ENCODE data around the gene CCDC8.
"Not testable (repeated sequence)": the region's sequence is repeated elsewhere in the genome, so short reads cannot be mapped to it uniquely, and the experiment has no call there.

The CCDC8 gene

DNA sequence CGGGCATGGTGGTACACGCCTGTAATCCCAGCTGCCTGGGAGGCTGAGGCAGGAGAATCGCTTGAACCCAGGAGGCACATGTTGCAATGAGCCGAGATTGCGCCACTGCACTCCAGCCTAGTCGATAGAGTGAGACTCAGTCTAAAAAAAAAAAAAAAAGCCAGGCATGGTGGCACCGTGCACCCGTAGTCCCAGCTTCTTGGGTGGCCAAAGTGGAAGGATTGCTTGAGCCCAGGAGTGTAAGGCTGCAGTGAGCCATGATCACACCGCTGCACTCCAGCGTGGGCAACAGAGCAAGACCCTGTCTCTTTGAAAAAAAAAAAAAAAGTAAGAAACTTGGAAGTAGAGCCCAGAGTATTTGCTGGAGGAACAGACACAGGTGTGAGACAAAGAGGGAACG lies 27.7 kb downstream of the CCDC8 start:
- no peak overlapping the region for H3K4me3 ChIP-seq (ENCODE audit: low read length)
- H3K36me3 ChIP-seq (ENCODE audit: control insufficient read depth, insufficient read depth, low read length), result peaks cover 5% of the 10 kb centered on the region
- H3K27me3 ChIP-seq (ENCODE audit: control insufficient read depth, insufficient read depth, low read length), result no peaks in the 10 kb centered on the region
- no peaks in the 10 kb centered on the region for H3K4me1 ChIP-seq (ENCODE audit: control insufficient read depth, insufficient read depth, low read length)
- H3K9ac ChIP-seq (ENCODE audit: low read length), result no peak overlapping the region
- H3K9me3 ChIP-seq (ENCODE audit: control insufficient read depth, low read length), result no peaks in the 10 kb centered on the region

DNA sequence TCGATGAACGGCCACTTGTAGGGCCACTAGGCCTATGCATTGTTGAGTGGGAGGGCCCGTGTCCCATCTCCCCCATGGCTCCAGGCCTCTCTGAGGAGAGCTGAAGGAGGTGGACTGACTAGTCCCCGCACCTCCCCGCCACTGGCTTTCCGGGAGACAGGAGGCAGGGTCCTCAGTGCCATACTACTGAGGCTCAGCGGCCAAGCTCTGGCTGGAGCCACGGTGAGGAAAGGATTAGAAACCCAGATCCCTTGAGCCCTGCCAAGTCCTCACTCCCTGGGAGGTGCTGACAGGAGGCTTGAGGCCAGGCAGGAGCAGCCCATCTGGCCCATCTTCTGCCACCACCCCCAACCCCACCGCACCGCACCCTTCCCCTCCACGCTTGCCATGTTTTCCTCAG lies 29.0 kb downstream of the CCDC8 start:
- H3K4me1 ChIP-seq (ENCODE audit: control insufficient read depth, insufficient read depth, low read length), result no peaks in the 10 kb centered on the region
- H3K36me3 ChIP-seq (ENCODE audit: control insufficient read depth, insufficient read depth, low read length), result peaks cover 3% of the 10 kb centered on the region
- no peaks in the 10 kb centered on the region for H3K9me3 ChIP-seq (ENCODE audit: control insufficient read depth, low read length)
- no peak overlapping the region for H3K4me3 ChIP-seq (ENCODE audit: low read length)
- H3K9ac ChIP-seq (ENCODE audit: low read length), result no peak overlapping the region
- H3K27me3 ChIP-seq (ENCODE audit: control insufficient read depth, insufficient read depth, low read length), result no peaks in the 10 kb centered on the region

GRCh38 chr19:46383846-46384245 lies 29.5 kb downstream of the CCDC8 start:
- Histone ChIP-seq H3K4me3 (ENCODE audit: low read length) (no peak overlapping the region), H3K9me3 (ENCODE audit: control insufficient read depth, low read length) (no peaks in the 10 kb centered on the region), H3K4me1 (ENCODE audit: control insufficient read depth, insufficient read depth, low read length) (no peaks in the 10 kb centered on the region), H3K36me3 (ENCODE audit: control insufficient read depth, insufficient read depth, low read length) (no peaks in the 10 kb centered on the region), H3K9ac (ENCODE audit: low read length) (no peak overlapping the region), H3K27me3 (ENCODE audit: control insufficient read depth, insufficient read depth, low read length) (no peaks in the 10 kb centered on the region)

GRCh38 chr19:46383171-46383815 lies 30.1 kb downstream of the CCDC8 start:
- no peak overlapping the region for H3K9ac ChIP-seq (ENCODE audit: low read length)
- H3K36me3 ChIP-seq (ENCODE audit: control insufficient read depth, insufficient read depth, low read length), result no peaks in the 10 kb centered on the region
- no peaks in the 10 kb centered on the region for H3K4me1 ChIP-seq (ENCODE audit: control insufficient read depth, insufficient read depth, low read length)
- H3K27me3 ChIP-seq (ENCODE audit: control insufficient read depth, insufficient read depth, low read length), result no peaks in the 10 kb centered on the region
- H3K9me3 ChIP-seq (ENCODE audit: control insufficient read depth, low read length), result no peaks in the 10 kb centered on the region
- H3K4me3 ChIP-seq (ENCODE audit: low read length), result no peak overlapping the region

GRCh38 chr19:46381756-46382345 lies 31.5 kb downstream of the CCDC8 start:
- Histone ChIP-seq H3K36me3 (ENCODE audit: control insufficient read depth, insufficient read depth, low read length) (peaks cover 6% of the 10 kb centered on the region), H3K9ac (ENCODE audit: low read length) (no peak overlapping the region), H3K9me3 (ENCODE audit: control insufficient read depth, low read length) (no peaks in the 10 kb centered on the region), H3K4me1 (ENCODE audit: control insufficient read depth, insufficient read depth, low read length) (no peaks in the 10 kb centered on the region), H3K4me3 (ENCODE audit: low read length) (no peak overlapping the region), H3K27me3 (ENCODE audit: control insufficient read depth, insufficient read depth, low read length) (no peaks in the 10 kb centered on the region)

GRCh38 chr19:46381346-46381745 lies 32.0 kb downstream of the CCDC8 start:
- Histone ChIP-seq H3K4me3 (ENCODE audit: low read length) (no peak overlapping the region), H3K4me1 (ENCODE audit: control insufficient read depth, insufficient read depth, low read length) (no peaks in the 10 kb centered on the region), H3K9me3 (ENCODE audit: control insufficient read depth, low read length) (no peaks in the 10 kb centered on the region), H3K27me3 (ENCODE audit: control insufficient read depth, insufficient read depth, low read length) (no peaks in the 10 kb centered on the region), H3K9ac (ENCODE audit: low read length) (no peak overlapping the region), H3K36me3 (ENCODE audit: control insufficient read depth, insufficient read depth, low read length) (peaks cover 6% of the 10 kb centered on the region)

DNA sequence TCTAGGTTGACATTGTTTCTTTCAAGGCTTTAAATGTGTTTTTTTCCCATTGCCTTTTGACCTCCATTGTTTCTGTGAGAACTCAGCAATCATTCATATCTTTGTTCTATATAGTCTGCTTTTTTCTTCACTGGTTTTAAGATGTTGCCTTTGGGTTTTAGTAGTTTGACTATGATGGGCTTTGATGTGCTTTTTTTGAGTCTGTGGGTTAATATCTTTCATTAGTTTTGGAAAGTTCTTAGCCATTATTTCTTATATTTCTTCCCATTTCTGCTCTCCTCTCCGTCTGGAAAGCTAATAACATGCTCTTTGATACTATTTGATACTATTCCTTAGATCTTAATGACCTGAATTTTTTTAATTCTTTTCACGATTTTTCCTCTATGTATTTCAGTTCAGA lies 32.7 kb downstream of the CCDC8 start:
- Histone ChIP-seq H3K9me3 (ENCODE audit: control insufficient read depth, low read length) (no peaks in the 10 kb centered on the region), H3K9ac (ENCODE audit: low read length) (no peak overlapping the region), H3K27me3 (ENCODE audit: control insufficient read depth, insufficient read depth, low read length) (no peaks in the 10 kb centered on the region), H3K36me3 (ENCODE audit: control insufficient read depth, insufficient read depth, low read length) (peaks cover 6% of the 10 kb centered on the region), H3K4me3 (ENCODE audit: low read length) (no peak overlapping the region), H3K4me1 (ENCODE audit: control insufficient read depth, insufficient read depth, low read length) (no peaks in the 10 kb centered on the region)

- Histone ChIP-seq H3K4me3 (ENCODE audit: low read length) (no peak overlapping the region), H3K27me3 (ENCODE audit: control insufficient read depth, insufficient read depth, low read length) (no peaks in the 10 kb centered on the region), H3K9me3 (ENCODE audit: control insufficient read depth, low read length) (no peaks in the 10 kb centered on the region), H3K4me1 (ENCODE audit: control insufficient read depth, insufficient read depth, low read length) (peaks cover 14% of the 10 kb centered on the region), H3K36me3 (ENCODE audit: control insufficient read depth, insufficient read depth, low read length) (peaks cover 6% of the 10 kb centered on the region), H3K9ac (ENCODE audit: low read length) (no peak overlapping the region)
These were observed 35.1 kb downstream of the CCDC8 start for GRCh38 chr19:46378268-46378667.

DNA sequence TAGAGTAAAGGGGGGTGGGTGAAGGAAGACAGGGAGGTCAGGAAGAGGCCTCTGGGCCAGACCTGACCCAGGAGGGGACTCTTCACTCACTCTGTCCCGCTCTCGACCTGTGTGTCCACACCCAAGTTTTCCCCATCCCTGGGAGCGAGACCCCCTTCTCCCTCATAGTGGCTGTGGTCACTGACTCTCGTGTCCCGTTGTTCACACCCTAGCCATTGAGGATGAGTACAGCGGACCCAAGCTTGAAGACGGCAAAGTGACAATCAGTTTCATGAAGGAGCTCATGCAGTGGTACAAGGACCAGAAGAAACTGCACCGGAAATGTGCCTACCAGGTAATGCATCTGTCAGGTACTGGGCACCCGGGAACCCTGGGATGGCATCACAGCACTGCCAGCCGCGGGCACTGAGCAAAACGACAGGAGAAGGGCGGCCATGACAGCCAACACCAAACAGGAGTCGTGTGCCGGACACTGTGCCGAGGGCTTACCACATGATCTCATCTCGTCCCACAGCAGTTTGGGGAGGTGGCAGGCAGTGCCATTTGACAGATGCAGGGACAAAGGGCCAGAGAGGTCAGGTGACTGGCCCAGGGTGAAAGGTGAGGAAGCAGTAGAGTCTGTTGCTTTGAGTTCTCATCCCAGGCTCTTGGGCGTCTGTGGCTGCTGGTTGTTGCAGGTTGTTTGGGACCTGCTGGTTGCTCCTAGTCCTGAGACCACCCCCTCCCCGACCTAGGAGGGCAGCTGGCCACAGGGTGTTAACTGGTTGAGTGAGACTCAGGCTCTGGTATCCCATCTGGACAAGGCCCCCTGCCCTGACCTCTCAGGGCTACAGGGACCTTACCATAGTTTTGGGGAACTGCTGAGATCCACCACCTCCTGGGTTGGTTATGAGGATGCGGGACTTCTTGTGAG lies 36.9 kb downstream of the CCDC8 start:
- Histone ChIP-seq H3K36me3 (ENCODE audit: control insufficient read depth, insufficient read depth, low read length) (peaks cover 6% of the 10 kb centered on the region), H3K9me3 (ENCODE audit: control insufficient read depth, low read length) (no peaks in the 10 kb centered on the region), H3K27me3 (ENCODE audit: control insufficient read depth, insufficient read depth, low read length) (no peaks in the 10 kb centered on the region), H3K4me1 (ENCODE audit: control insufficient read depth, insufficient read depth, low read length) (peaks cover 27% of the 10 kb centered on the region), H3K9ac (ENCODE audit: low read length) (no peak overlapping the region), H3K4me3 (ENCODE audit: low read length) (no peak overlapping the region)

DNA sequence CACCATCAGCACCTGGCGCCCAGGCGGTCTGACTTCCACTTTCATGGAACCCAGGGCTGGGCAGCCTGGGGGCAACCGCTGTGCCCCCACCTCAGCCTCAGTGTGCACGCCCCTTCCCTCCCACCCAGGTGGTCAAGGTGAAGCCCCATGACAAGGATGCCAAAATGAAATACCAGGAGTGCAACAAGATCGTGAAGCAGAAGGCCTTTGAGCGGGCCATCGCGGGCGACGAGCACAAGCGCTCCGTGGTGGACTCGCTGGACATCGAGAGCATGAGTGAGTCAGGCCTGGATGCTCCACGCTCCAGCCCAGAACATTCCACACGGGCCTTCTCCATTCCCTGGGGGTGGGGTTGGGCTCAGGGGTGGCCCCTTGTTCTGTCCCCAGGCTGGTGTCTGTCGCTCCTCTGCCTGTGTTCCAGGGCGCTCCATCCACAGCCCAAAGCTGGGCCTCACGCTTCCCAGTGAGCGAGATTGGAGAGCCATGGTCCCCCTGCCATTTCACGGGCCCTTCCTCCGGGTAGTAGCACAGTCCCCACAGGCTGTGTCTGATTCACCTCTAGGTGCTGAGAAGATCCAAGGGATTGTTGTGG lies 37.8 kb downstream of the CCDC8 start:
- not testable (repeated sequence) for H3K36me3 ChIP-seq (ENCODE audit: control insufficient read depth, insufficient read depth, low read length); H3K27me3 ChIP-seq (ENCODE audit: control insufficient read depth, insufficient read depth, low read length); H3K9ac ChIP-seq (ENCODE audit: low read length); H3K4me3 ChIP-seq (ENCODE audit: low read length); H3K9me3 ChIP-seq (ENCODE audit: control insufficient read depth, low read length)
- peaks cover 31% of the 10 kb centered on the region for H3K4me1 ChIP-seq (ENCODE audit: control insufficient read depth, insufficient read depth, low read length)

GRCh38 chr19:46374536-46375475 lies 38.6 kb downstream of the CCDC8 start:
- no peak overlapping the region for H3K4me3 ChIP-seq (ENCODE audit: low read length)
- H3K4me1 ChIP-seq (ENCODE audit: control insufficient read depth, insufficient read depth, low read length), result peaks cover 31% of the 10 kb centered on the region
- H3K27me3 ChIP-seq (ENCODE audit: control insufficient read depth, insufficient read depth, low read length), result no peaks in the 10 kb centered on the region
- no peaks in the 10 kb centered on the region for H3K9me3 ChIP-seq (ENCODE audit: control insufficient read depth, low read length)
- peaks cover 6% of the 10 kb centered on the region for H3K36me3 ChIP-seq (ENCODE audit: control insufficient read depth, insufficient read depth, low read length)
- H3K9ac ChIP-seq (ENCODE audit: low read length), result no peak overlapping the region

All from mucosa of stomach (tissue), 1 donor.